Astrocyte (in vitro differentiated cells and primary cell): ENCODE measurements around the gene SPATA6L.

Source experiments
- EZH2 ChIP-seq: IDR thresholded peaks from 2 replicates; pipeline ENCODE4 v1.6.1; 2012; ENCODE audit warnings: mild to moderate bottlenecking, low read length, inconsistent platforms; ENCODE audit not compliant: insufficient read depth
- TF ChIP-seq, protein P1 (sequence below): IDR thresholded peaks from 2 replicates; pipeline ENCODE4 v1.5.1; 2011; ENCODE audit warnings: low read depth, mild to moderate bottlenecking, inconsistent platforms, low read length, moderate library complexity; ENCODE audit not compliant: insufficient read depth

- TF ChIP-seq, protein P1, sequence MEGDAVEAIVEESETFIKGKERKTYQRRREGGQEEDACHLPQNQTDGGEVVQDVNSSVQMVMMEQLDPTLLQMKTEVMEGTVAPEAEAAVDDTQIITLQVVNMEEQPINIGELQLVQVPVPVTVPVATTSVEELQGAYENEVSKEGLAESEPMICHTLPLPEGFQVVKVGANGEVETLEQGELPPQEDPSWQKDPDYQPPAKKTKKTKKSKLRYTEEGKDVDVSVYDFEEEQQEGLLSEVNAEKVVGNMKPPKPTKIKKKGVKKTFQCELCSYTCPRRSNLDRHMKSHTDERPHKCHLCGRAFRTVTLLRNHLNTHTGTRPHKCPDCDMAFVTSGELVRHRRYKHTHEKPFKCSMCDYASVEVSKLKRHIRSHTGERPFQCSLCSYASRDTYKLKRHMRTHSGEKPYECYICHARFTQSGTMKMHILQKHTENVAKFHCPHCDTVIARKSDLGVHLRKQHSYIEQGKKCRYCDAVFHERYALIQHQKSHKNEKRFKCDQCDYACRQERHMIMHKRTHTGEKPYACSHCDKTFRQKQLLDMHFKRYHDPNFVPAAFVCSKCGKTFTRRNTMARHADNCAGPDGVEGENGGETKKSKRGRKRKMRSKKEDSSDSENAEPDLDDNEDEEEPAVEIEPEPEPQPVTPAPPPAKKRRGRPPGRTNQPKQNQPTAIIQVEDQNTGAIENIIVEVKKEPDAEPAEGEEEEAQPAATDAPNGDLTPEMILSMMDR, result no peak
- TF ChIP-seq EZH2, result no peak
Measured at GRCh38 chr9:4581861-4582565, 84.3 kb downstream of the SPATA6L start.
